Measurements from ENCODE around the gene RIC3. TPM values are rescaled to one million over a fixed set of nuclear protein-coding genes. Genes with fewer than 3 reads are reported as not detected.

The RIC3 gene
- total RNA-seq, 1 donor from 2014 or later: 17.7 TPM

GRCh38 chr11:8190431-8190830, 21.6 kb upstream of the RIC3 start:
- intact Hi-C loops (cut with DNase I): no loop called here
- DNase-seq (ENCODE audit: extremely low spot score in 2 of 2): no peak
- TF ChIP-seq POLR2A (IDR thresholded peaks at IDR 0.05): no peak
- TF ChIP-seq CTCF (IDR thresholded peaks at IDR 0.05): no peak
- no peak for TF ChIP-seq POLR2AphosphoS5 (IDR thresholded peaks at IDR 0.05; ENCODE audit: insufficient read depth in 1 of 2, low read depth in 1 of 2)

GRCh38 chr11:8186429-8186828, 17.6 kb upstream of the RIC3 start:
- DNase-seq (ENCODE audit: extremely low spot score in 2 of 2): no peak
- H3K4me3 ChIP-seq: no peak overlapping the region
- H3K27ac ChIP-seq: no peak overlapping the region
- intact Hi-C loops (cut with DNase I): no loop called here
- no peaks in the 10 kb centered on the region for H3K36me3 ChIP-seq
- TF ChIP-seq CTCF (IDR thresholded peaks at IDR 0.05) (no peak), POLR2AphosphoS5 (IDR thresholded peaks at IDR 0.05; ENCODE audit: insufficient read depth in 1 of 2, low read depth in 1 of 2) (no peak), POLR2A (IDR thresholded peaks at IDR 0.05) (no peak)
- H3K9me3 ChIP-seq: no peaks in the 10 kb centered on the region
- H3K27me3 ChIP-seq: no peaks in the 10 kb centered on the region
- no peaks in the 10 kb centered on the region for H3K4me1 ChIP-seq

More at GRCh38 chr11:8190431-8190830, 21.6 kb upstream of the RIC3 start:
- Histone ChIP-seq H3K9me3 (no peaks in the 10 kb centered on the region), H3K27me3 (no peaks in the 10 kb centered on the region), H3K4me1 (no peaks in the 10 kb centered on the region), H3K36me3 (no peaks in the 10 kb centered on the region), H3K27ac (no peak overlapping the region), H3K4me3 (no peak overlapping the region)

DNA sequence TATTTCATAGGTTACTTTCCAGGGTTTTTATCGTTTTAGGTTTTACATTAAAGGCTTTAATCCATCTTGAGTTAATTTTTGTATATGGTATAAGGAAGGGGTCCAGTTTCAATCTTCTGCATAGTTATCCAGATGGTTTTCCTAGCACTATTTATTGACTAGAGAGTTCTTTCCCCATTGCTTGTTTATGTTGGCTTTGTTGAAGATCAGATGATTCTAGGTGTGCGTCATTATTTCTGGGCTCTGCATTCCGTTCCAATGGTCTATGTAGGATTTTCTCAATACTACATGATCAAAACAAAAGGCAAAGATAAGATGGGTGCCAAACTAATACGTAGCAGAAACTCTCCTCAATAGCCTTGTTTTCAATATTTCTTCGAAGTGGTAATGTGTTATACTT, 14.3 kb upstream of the RIC3 start:
- intact Hi-C loops (cut with DNase I): no loop called here
- no peak for TF ChIP-seq CTCF (IDR thresholded peaks at IDR 0.05)
- no peak for TF ChIP-seq POLR2A (IDR thresholded peaks at IDR 0.05)
- no peak for TF ChIP-seq POLR2AphosphoS5 (IDR thresholded peaks at IDR 0.05; ENCODE audit: insufficient read depth in 1 of 2, low read depth in 1 of 2)
- no peak overlapping the region for H3K4me3 ChIP-seq
- H3K27ac ChIP-seq: no peak overlapping the region
- H3K36me3 ChIP-seq: no peaks in the 10 kb centered on the region
- no peaks in the 10 kb centered on the region for H3K4me1 ChIP-seq
- DNase-seq (ENCODE audit: extremely low spot score in 2 of 2): no peak
- no peaks in the 10 kb centered on the region for H3K27me3 ChIP-seq
- H3K9me3 ChIP-seq: no peaks in the 10 kb centered on the region

DNA sequence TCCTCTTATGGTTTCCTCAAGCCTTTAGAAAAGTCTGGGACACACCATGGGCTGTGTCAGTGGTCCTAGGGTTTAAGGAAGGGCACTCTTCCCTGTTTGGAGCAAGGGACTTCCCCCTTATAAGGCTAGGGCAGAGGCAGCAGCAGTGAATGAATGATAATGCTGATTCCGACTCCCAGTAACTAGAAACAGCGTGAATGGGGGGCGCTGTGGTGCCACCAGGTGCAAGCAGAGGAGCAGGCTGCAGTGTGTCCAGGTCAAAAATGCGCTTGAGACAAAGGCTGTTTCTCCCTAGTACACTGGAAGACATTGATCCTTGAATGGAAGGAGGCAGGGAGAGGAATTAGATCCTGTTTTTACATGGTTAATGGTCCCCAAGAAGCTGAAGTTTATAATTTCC, 11.6 kb upstream of the RIC3 start:
- no peaks in the 10 kb centered on the region for H3K4me1 ChIP-seq
- intact Hi-C loops (cut with DNase I): no loop called here
- no peak overlapping the region for H3K4me3 ChIP-seq
- H3K9me3 ChIP-seq: no peaks in the 10 kb centered on the region
- H3K27me3 ChIP-seq: no peaks in the 10 kb centered on the region
- DNase-seq (ENCODE audit: extremely low spot score in 2 of 2): no peak
- no peak overlapping the region for H3K27ac ChIP-seq
- TF ChIP-seq POLR2A (IDR thresholded peaks at IDR 0.05): no peak
- no peak for TF ChIP-seq POLR2AphosphoS5 (IDR thresholded peaks at IDR 0.05; ENCODE audit: insufficient read depth in 1 of 2, low read depth in 1 of 2)
- TF ChIP-seq CTCF (IDR thresholded peaks at IDR 0.05): no peak
- no peaks in the 10 kb centered on the region for H3K36me3 ChIP-seq

DNA sequence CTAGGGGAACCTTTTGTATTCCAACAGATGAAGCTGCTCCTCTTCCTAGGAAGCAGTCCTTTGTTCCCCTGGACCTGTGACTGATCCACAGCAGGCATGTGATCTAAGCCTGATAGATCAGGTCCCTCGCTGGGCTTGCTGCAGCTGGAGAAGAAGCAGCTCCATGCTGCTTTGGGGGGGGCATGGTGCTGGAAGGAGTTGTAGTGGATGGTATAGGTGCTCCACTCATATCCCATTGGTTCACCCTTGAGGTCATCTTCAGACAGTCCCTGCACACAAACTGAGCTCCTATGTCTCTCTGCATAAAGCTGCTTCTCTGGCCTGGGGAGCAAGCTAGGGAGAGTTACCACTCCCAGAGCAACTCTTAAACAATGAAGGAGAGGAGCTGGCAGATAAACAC, 9.5 kb upstream of the RIC3 start:
- Histone ChIP-seq H3K4me3 (no peak overlapping the region), H3K4me1 (no peaks in the 10 kb centered on the region), H3K27ac (no peak overlapping the region), H3K9me3 (no peaks in the 10 kb centered on the region), H3K36me3 (no peaks in the 10 kb centered on the region), H3K27me3 (no peaks in the 10 kb centered on the region)
- intact Hi-C loops (cut with DNase I): no loop called here
- no peak for TF ChIP-seq POLR2AphosphoS5 (IDR thresholded peaks at IDR 0.05; ENCODE audit: insufficient read depth in 1 of 2, low read depth in 1 of 2)
- no peak for TF ChIP-seq POLR2A (IDR thresholded peaks at IDR 0.05)
- no peak for TF ChIP-seq CTCF (IDR thresholded peaks at IDR 0.05)
- DNase-seq (ENCODE audit: extremely low spot score in 2 of 2): no peak
